WTC11 (cell line): Measurements from ENCODE around the gene KRT8. TPM values are rescaled to one million over a fixed set of nuclear protein-coding genes. Genes with fewer than 3 reads are reported as not detected.

Experiments used
- ATAC-seq: fragments of 200-7000 bp; cut with Tn5 transposase; 2 replicates; pipeline ENCODE4 v1.10.0; 2021; ENCODE audit warnings: mild to moderate bottlenecking, moderate library complexity
- CTCF ChIA-PET: fragments of 300-600 bp; sonication (Branson Sonifier 250); formaldehyde crosslinking; loops from one replicate; lab custom pipeline; 2021; ENCODE audit warnings: antibody characterized with exemption; lab: Charles Lee
- POLR2A ChIA-PET: fragments of 350-600 bp; sonication (Branson Sonifier 250); formaldehyde crosslinking; loops from one replicate; lab custom pipeline; 2021; ENCODE audit warnings: antibody characterized with exemption; lab: Charles Lee
- DNase-seq: peaks from one replicate; pipeline ENCODE4 v3.0.0; 2021; ENCODE audit warnings: low spot score
- H3K27ac Mint-ChIP-seq: 2 replicates; pipeline ENCODE4 v1.8.0; 2021; ENCODE audit warnings: mixed read lengths
- H3K27me3 Mint-ChIP-seq: 2 replicates; pipeline ENCODE4 v1.8.0; 2021; ENCODE audit warnings: low read depth, mild to moderate bottlenecking, moderate library complexity, mixed read lengths
- H3K36me3 Mint-ChIP-seq: 2 replicates; pipeline ENCODE4 v1.8.0; 2021; ENCODE audit warnings: mixed read lengths
- H3K4me1 Mint-ChIP-seq: 2 replicates; pipeline ENCODE4 v1.8.0; 2022; ENCODE audit warnings: mixed read lengths
- H3K4me3 Mint-ChIP-seq: 2 replicates; pipeline ENCODE4 v1.8.0; 2021; ENCODE audit warnings: mild to moderate bottlenecking, moderate library complexity, mixed read lengths
- H3K9me3 Mint-ChIP-seq: 2 replicates; pipeline ENCODE4 v1.8.0; 2021; ENCODE audit warnings: mixed read lengths
- ATF6 ChIP-seq: sonication (generic); formaldehyde crosslinking; IDR thresholded peaks from 2 replicates; pipeline ENCODE4 v1.8.1; 2023; ENCODE audit warnings: mild to moderate bottlenecking, missing genetic modification reagents
- E2F1 ChIP-seq: sonication (generic); formaldehyde crosslinking; IDR thresholded peaks from 2 replicates; pipeline ENCODE4 v1.8.0; 2022; ENCODE audit warnings: mild to moderate bottlenecking, missing genetic modification reagents
- E2F4 ChIP-seq: sonication (generic); formaldehyde crosslinking; IDR thresholded peaks from 2 replicates; pipeline ENCODE4 v1.8.1; 2022; ENCODE audit warnings: low read depth, mild to moderate bottlenecking, moderate library complexity, missing genetic modification reagents, borderline replicate concordance
- EMX1 ChIP-seq: fragments of 250-450 bp; sonication (Bioruptor Pico); IDR thresholded peaks from 2 replicates; pipeline ENCODE4 v1.8.0; 2021; ENCODE audit warnings: mild to moderate bottlenecking
- GABPB1 ChIP-seq: sonication (generic); formaldehyde crosslinking; IDR thresholded peaks from 2 replicates; pipeline ENCODE4 v1.8.1; 2023; ENCODE audit warnings: mild to moderate bottlenecking, missing genetic modification reagents
- MLX ChIP-seq: sonication (generic); formaldehyde crosslinking; IDR thresholded peaks from 2 replicates; pipeline ENCODE4 v1.8.1; 2023; ENCODE audit warnings: mild to moderate bottlenecking, missing genetic modification reagents, moderate library complexity
- NR2C2 ChIP-seq: sonication (generic); formaldehyde crosslinking; IDR thresholded peaks from 2 replicates; pipeline ENCODE4 v1.8.0; 2022; ENCODE audit warnings: mild to moderate bottlenecking, missing genetic modification reagents
- OVOL2 ChIP-seq: fragments of 250-450 bp; sonication (Bioruptor Pico); IDR thresholded peaks from 2 replicates; pipeline ENCODE4 v1.9.0; 2021; ENCODE audit warnings: mild to moderate bottlenecking, borderline replicate concordance
- PREB ChIP-seq: sonication (generic); formaldehyde crosslinking; IDR thresholded peaks from 2 replicates; pipeline ENCODE4 v1.8.1; 2022; ENCODE audit warnings: mild to moderate bottlenecking, missing genetic modification reagents, moderate library complexity, borderline replicate concordance
- PRRX2 ChIP-seq: fragments of 250-450 bp; sonication (Bioruptor Pico); IDR thresholded peaks from 2 replicates; pipeline ENCODE4 v1.8.0; 2021; ENCODE audit warnings: mild to moderate bottlenecking
- TCF7 ChIP-seq: sonication (generic); formaldehyde crosslinking; IDR thresholded peaks from 2 replicates; pipeline ENCODE4 v1.8.0; 2022; ENCODE audit warnings: mild to moderate bottlenecking, low read depth, missing genetic modification reagents, moderate library complexity
- ZNF281 ChIP-seq: sonication (generic); formaldehyde crosslinking; IDR thresholded peaks from 2 replicates; pipeline ENCODE4 v1.8.0; 2023; ENCODE audit warnings: mild to moderate bottlenecking, missing genetic modification reagents
- ZNF425 ChIP-seq: fragments of 250-450 bp; sonication (Bioruptor Pico); conservative IDR thresholded peaks from 2 replicates; pipeline ENCODE4 v1.9.0; 2021; ENCODE audit warnings: mild to moderate bottlenecking
- total RNA-seq: library from RNA; stranded (reverse); gene quantifications from 3 replicates; pipeline ENCODE4 v1.2.3, GENCODE V29; 2021

Gene KRT8
- total RNA-seq, 1 experiment from 2014 or later: 477 TPM

GRCh38 chr12:52921488-52922165 lies 16.8 kb upstream of the KRT8 start:
- POLR2A ChIA-PET: interaction anchor here (0.6 to 1.4 kb wide), 3 partner anchors 24 to 57 kb away, joined by 3 read pairs; no protein-coding TSS in a partner anchor
- TF ChIP-seq OVOL2 (no peak), PREB (CRISPR knock-in tag) (no peak), GABPB1 (CRISPR knock-in tag) (no peak), EMX1 (CRISPR knock-in tag) (no peak), E2F4 (CRISPR knock-in tag) (no peak), PRRX2 (CRISPR knock-in tag) (no peak), TCF7 (no peak)
- CTCF ChIA-PET: interaction anchor here (0.5 to 4.5 kb wide), 4 partner anchors 16 to 241 kb away, joined by 3 to 31 read pairs (median 4); no protein-coding TSS in a partner anchor
- H3K9me3 Mint-ChIP-seq: no peaks in the 10 kb centered on the region
- DNase-seq: no peak
- ATAC-seq: no peak
- H3K27me3 Mint-ChIP-seq: 0 out of 2 replicates have a peak, but pooled peaks cover 3% of the 10 kb centered on the region
- H3K4me1 Mint-ChIP-seq: peaks cover 32% of the 10 kb centered on the region
- H3K4me3 Mint-ChIP-seq: no peak overlapping the region
- H3K27ac Mint-ChIP-seq: no peak overlapping the region
- no peaks in the 10 kb centered on the region for H3K36me3 Mint-ChIP-seq

- Mint-ChIP-seq H3K27me3 (0 out of 2 replicates have a peak, but pooled peaks cover 3% of the 10 kb centered on the region), H3K4me3 (no peak overlapping the region), H3K4me1 (peaks cover 25% of the 10 kb centered on the region), H3K27ac (0 out of 2 replicates have a peak overlapping the region, but pooled peaks have one; percentile 29), H3K36me3 (no peaks in the 10 kb centered on the region), H3K9me3 (no peaks in the 10 kb centered on the region)
- ChIA-PET POLR2A (interaction anchor here (0.6 to 1.2 kb wide), 2 partner anchors 27 to 29 kb away, joined by 3 to 7 read pairs; no protein-coding TSS in a partner anchor), CTCF (interaction anchor here (0.5 to 4.5 kb wide), 6 partner anchors 12 to 242 kb away, joined by 3 to 31 read pairs (median 3); partner anchors contain the start of gene KRT18)
- ATAC-seq (peak; percentile 11; the same call in 1 of the 2 replicates), DNase-seq (no peak)
- TF ChIP-seq ATF6 (CRISPR knock-in tag): no peak
Measured at GRCh38 chr12:52920937-52921336, 16.1 kb upstream of the KRT8 start.

GRCh38 chr12:52918784-52919183 lies 13.9 kb upstream of the KRT8 start:
- ATAC-seq (no peak), DNase-seq (no peak)
- Mint-ChIP-seq H3K27ac (no peak overlapping the region), H3K36me3 (no peaks in the 10 kb centered on the region), H3K4me1 (peaks cover 13% of the 10 kb centered on the region), H3K9me3 (no peaks in the 10 kb centered on the region), H3K27me3 (0 out of 2 replicates have a peak, but pooled peaks cover 3% of the 10 kb centered on the region), H3K4me3 (no peak overlapping the region)
- CTCF ChIA-PET: interaction anchor here (1.0 to 4.5 kb wide), 3 partner anchors 8 to 62 kb away, joined by 3 to 31 read pairs (median 3); no protein-coding TSS in a partner anchor
- POLR2A ChIA-PET: interaction anchor here (1.4 kb wide), 1 partner anchor 14 kb away, joined by 5 read pairs; the partner anchor contains the start of gene KRT8
- TF ChIP-seq ZNF281: no peak
- TF ChIP-seq MLX (CRISPR knock-in tag): no peak
- no peak for TF ChIP-seq ZNF425 (CRISPR knock-in tag)
- no peak for TF ChIP-seq NR2C2 (CRISPR knock-in tag)
- TF ChIP-seq E2F1 (CRISPR knock-in tag): no peak
